Retinal pigment epithelial cell (primary cell): ENCODE results near the gene HNRNPH1.

Experiments used
- DNase-seq: peaks from one replicate; pipeline ENCODE4 v3.0.0-alpha.2; 2010; ENCODE audit warnings: low read depth
- H3K4me3 ChIP-seq: 2 replicates; pipeline ENCODE4 v1.5.1; 2011; ENCODE audit warnings: mild to moderate bottlenecking, low read length, control low read depth, moderate library complexity
- CTCF ChIP-seq: conservative IDR thresholded peaks from 2 replicates; pipeline ENCODE4 v1.5.1; 2011; ENCODE audit warnings: low read depth, low read length, control low read depth, inconsistent platforms

HNRNPH1 gene

GRCh38 chr5:179606071-179606909 is 17.2 kb downstream of the HNRNPH1 start:
- no peak overlapping the region for H3K4me3 ChIP-seq
- no peak for TF ChIP-seq CTCF
- no peak for DNase-seq

GRCh38 chr5:179605026-179605833 is 18.2 kb downstream of the HNRNPH1 start:
- no peak overlapping the region for H3K4me3 ChIP-seq
- no peak for TF ChIP-seq CTCF
- DNase-seq: no peak

GRCh38 chr5:179603308-179603707 is 20.2 kb downstream of the HNRNPH1 start:
- TF ChIP-seq CTCF: no peak
- H3K4me3 ChIP-seq: no peak overlapping the region
- DNase-seq: no peak

- no peak for DNase-seq
- no peak for TF ChIP-seq CTCF
- H3K4me3 ChIP-seq: no peak overlapping the region
These were observed 21.4 kb downstream of the HNRNPH1 start for GRCh38 chr5:179601871-179602625.

GRCh38 chr5:179599973-179600372 is 23.5 kb downstream of the HNRNPH1 start:
- no peak for DNase-seq
- TF ChIP-seq CTCF: no peak
- no peak overlapping the region for H3K4me3 ChIP-seq

- no peak for TF ChIP-seq CTCF
- H3K4me3 ChIP-seq: no peak overlapping the region
- DNase-seq: no peak
These were observed 23.9 kb downstream of the HNRNPH1 start for GRCh38 chr5:179599566-179599965.
